RWPE2 (cell line): ENCODE measurements around the gene ERMARD.

Source experiments
- ATAC-seq: fragments of 200-7000 bp; cut with Tn5 transposase; 3 replicates; pipeline ENCODE4 v1.9.1; 2021; ENCODE audit warnings: low read depth
- DNase-seq: peaks from one replicate; pipeline ENCODE4 v3.0.0-alpha.2; 2020; ENCODE audit warnings: low spot score
- H3K27ac ChIP-seq: fragments of 450-650 bp; 2 replicates; pipeline ENCODE4 v1.5.1; 2017; ENCODE audit warnings: mild to moderate bottlenecking; ENCODE audit not compliant: poor library complexity, severe bottlenecking
- H3K27me3 ChIP-seq: fragments of 250-450 bp; sonication (Bioruptor Pico); 2 replicates; pipeline ENCODE4 v1.5.1; 2021; ENCODE audit warnings: mild to moderate bottlenecking, moderate library complexity; ENCODE audit not compliant: insufficient read depth, poor library complexity, severe bottlenecking
- H3K36me3 ChIP-seq: fragments of 250-450 bp; sonication (Bioruptor Pico); 2 replicates; pipeline ENCODE4 v1.5.1; 2020; ENCODE audit warnings: low read depth, mild to moderate bottlenecking, moderate library complexity
- H3K4me1 ChIP-seq: fragments of 250-450 bp; sonication (Bioruptor Pico); 2 replicates; pipeline ENCODE4 v1.5.1; 2021; ENCODE audit warnings: mild to moderate bottlenecking, moderate library complexity; ENCODE audit not compliant: insufficient read depth, poor library complexity, severe bottlenecking
- H3K4me3 ChIP-seq: fragments of 250-450 bp; sonication (Bioruptor Pico); 2 replicates; pipeline ENCODE4 v1.5.1; 2021; ENCODE audit warnings: mild to moderate bottlenecking, moderate library complexity; ENCODE audit not compliant: severe bottlenecking
- H3K9me3 ChIP-seq: fragments of 250-450 bp; sonication (Bioruptor Pico); 2 replicates; pipeline ENCODE4 v1.5.1; 2021; ENCODE audit warnings: mild to moderate bottlenecking, moderate library complexity; ENCODE audit not compliant: severe bottlenecking
- CTCF ChIP-seq: fragments of 450-650 bp; IDR thresholded peaks from one replicate; pipeline ENCODE4 v1.5.1; 2017; ENCODE audit warnings: mild to moderate bottlenecking, moderate library complexity; ENCODE audit not compliant: poor library complexity, severe bottlenecking

Gene ERMARD

GRCh38 chr6:169789944-169790927 lies 38.8 kb downstream of the ERMARD start:
- ATAC-seq (peak; percentile 93), DNase-seq (no peak)
- Histone ChIP-seq H3K4me3 (peak overlapping the region; percentile 24), H3K9me3 (no peaks in the 10 kb centered on the region), H3K27me3 (no peaks in the 10 kb centered on the region), H3K36me3 (no peaks in the 10 kb centered on the region), H3K27ac (peak overlapping the region; percentile 9), H3K4me1 (no peaks in the 10 kb centered on the region)
- TF ChIP-seq CTCF: peak; percentile 96

- H3K27me3 ChIP-seq: no peaks in the 10 kb centered on the region
- no peaks in the 10 kb centered on the region for H3K36me3 ChIP-seq
- H3K4me3 ChIP-seq: no peak overlapping the region
- TF ChIP-seq CTCF: no peak
- no peak overlapping the region for H3K27ac ChIP-seq
- H3K9me3 ChIP-seq: no peaks in the 10 kb centered on the region
- DNase-seq (no peak), ATAC-seq (no peak)
- H3K4me1 ChIP-seq: no peaks in the 10 kb centered on the region
Measured at GRCh38 chr6:169791721-169792131, 40.3 kb downstream of the ERMARD start.

GRCh38 chr6:169792306-169793015 lies 41.0 kb downstream of the ERMARD start:
- DNase-seq (no peak), ATAC-seq (no peak)
- no peak for TF ChIP-seq CTCF
- Histone ChIP-seq H3K4me1 (no peaks in the 10 kb centered on the region), H3K27ac (no peak overlapping the region), H3K9me3 (no peaks in the 10 kb centered on the region), H3K27me3 (no peaks in the 10 kb centered on the region), H3K36me3 (no peaks in the 10 kb centered on the region), H3K4me3 (no peak overlapping the region)

GRCh38 chr6:169793408-169793807 lies 42.0 kb downstream of the ERMARD start:
- Histone ChIP-seq H3K4me3 (no peak overlapping the region), H3K9me3 (no peaks in the 10 kb centered on the region), H3K27ac (no peak overlapping the region), H3K27me3 (peaks cover 2% of the 10 kb centered on the region), H3K4me1 (no peaks in the 10 kb centered on the region), H3K36me3 (no peaks in the 10 kb centered on the region)
- DNase-seq (no peak), ATAC-seq (no peak)
- no peak for TF ChIP-seq CTCF
